Posterior vena cava (tissue), 2 donors: Measurements from ENCODE around the gene ANKRD35. TPM values are rescaled to one million over a fixed set of nuclear protein-coding genes. Genes with fewer than 3 reads are reported as not detected.
"Not testable (repeated sequence)": the region's sequence is repeated elsewhere in the genome, so short reads cannot be mapped to it uniquely, and the experiment has no call there.

Source experiments
- DNase-seq: peaks from one replicate; pipeline ENCODE4 v3.0.0-alpha.2; 2020; ENCODE audit warnings: low spot score
- intact Hi-C, 2 donors: fragments of 100-400 bp; cut with DNase I; formaldehyde crosslinking; loops; one replicate each; pipeline versions ENCODE4 v1.14.1 to v1.14.2; 2022 to 2023
- long read RNA-seq, 2 donors: library from polyadenylated mRNA; unstranded; transcript quantifications; one replicate each; pipeline ENCODE4 v2.0.0, GENCODE V29; 2020 to 2021
- total RNA-seq, 2 donors: library from RNA; stranded (reverse); fragmentation: NEBNext Ultra II Directional; extraction: Animal tissue kit (Norgen Biotek cat#: 25700); gene quantifications; one replicate each; pipeline ENCODE4 v1.2.1, GENCODE V29; 2021
- donor health status: DM: yes; HTN: yes; CAD: no.
- donor health status: DM: yes; HTN: yes; CAD: no.

The ANKRD35 gene, protein sequence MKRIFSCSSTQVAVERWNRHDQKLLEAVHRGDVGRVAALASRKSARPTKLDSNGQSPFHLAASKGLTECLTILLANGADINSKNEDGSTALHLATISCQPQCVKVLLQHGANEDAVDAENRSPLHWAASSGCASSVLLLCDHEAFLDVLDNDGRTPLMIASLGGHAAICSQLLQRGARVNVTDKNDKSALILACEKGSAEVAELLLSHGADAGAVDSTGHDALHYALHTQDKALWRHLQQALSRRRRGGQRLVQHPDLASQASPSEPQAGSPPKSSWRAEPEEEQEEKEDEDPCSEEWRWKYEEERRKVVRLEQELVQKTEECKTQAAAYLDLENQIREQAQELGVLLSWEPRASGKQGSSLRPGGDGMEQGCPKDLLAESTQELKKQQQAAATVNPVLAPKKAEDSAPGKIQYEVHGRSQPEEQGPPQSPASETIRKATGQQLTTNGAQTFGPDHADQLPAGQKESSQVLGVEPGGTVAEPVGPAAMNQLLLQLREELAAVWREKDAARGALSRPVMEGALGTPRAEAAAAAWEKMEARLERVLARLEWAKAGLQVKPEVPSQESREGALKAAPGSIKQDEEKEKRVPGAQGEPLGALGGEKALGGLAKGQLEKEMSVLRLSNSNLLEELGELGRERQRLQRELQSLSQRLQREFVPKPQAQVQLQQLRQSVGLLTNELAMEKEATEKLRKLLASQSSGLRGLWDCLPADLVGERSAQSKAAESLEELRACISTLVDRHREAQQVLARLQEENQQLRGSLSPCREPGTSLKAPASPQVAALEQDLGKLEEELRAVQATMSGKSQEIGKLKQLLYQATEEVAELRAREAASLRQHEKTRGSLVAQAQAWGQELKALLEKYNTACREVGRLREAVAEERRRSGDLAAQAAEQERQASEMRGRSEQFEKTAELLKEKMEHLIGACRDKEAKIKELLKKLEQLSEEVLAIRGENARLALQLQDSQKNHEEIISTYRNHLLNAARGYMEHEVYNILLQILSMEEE
- total RNA-seq, result 1 to 10 TPM; 5.0 to 7.0 TPM
- long read RNA-seq, donor 1, partial matches to known transcripts, result 21 of 21 reads
- long read RNA-seq, donor 1, other reads (novel, unspliced or antisense), result 0 of 21 reads
- long read RNA-seq, donor 2, partial matches to known transcripts, result 84 of 84 reads
- long read RNA-seq, donor 2, other reads (novel, unspliced or antisense), result 0 of 84 reads

DNA sequence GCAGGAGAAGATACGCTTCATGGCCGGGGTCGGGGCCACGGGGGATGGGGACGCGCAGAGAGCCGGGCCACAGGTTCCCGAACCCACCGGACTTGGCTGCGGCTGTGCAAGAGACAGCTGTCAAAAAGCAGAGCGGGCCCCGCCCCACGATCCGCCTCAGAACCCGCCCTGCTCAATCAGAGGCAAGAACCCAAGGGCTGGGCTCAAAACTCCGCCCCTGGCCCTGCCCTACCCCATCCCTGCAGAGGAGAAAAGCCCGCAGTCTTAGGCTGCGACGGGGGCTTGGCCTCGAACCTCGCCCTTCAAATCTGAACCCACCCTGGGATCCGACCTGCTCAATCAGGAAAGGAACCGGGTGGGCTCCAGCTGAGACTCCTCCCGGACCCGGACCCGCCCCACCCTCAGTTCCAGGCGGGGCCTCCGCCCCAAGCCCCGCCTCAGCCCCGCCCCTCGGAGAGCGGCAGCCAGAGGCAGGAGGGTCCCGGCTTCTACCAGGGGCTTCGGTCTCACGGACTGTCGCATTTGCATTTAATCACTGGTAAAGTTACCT lies at the start of gene ANKRD35:
Gene ANKRD35 (minus strand): TSS at position 129 of the 550 bp plus-strand sequence. CDS start 108 bp downstream, at position 21.
- intact Hi-C loops, result loop anchor here in 1 of 2 donors (10.0 kb wide), 1 partner anchor 129 kb away; no protein-coding TSS in a partner anchor
- DNase-seq, result peak; percentile 95

- DNase-seq, intact Hi-C loops: not testable (repeated sequence)
These were observed 46.9 kb upstream of the ANKRD35 start for GRCh38 chr1:145932522-145933009.

DNA sequence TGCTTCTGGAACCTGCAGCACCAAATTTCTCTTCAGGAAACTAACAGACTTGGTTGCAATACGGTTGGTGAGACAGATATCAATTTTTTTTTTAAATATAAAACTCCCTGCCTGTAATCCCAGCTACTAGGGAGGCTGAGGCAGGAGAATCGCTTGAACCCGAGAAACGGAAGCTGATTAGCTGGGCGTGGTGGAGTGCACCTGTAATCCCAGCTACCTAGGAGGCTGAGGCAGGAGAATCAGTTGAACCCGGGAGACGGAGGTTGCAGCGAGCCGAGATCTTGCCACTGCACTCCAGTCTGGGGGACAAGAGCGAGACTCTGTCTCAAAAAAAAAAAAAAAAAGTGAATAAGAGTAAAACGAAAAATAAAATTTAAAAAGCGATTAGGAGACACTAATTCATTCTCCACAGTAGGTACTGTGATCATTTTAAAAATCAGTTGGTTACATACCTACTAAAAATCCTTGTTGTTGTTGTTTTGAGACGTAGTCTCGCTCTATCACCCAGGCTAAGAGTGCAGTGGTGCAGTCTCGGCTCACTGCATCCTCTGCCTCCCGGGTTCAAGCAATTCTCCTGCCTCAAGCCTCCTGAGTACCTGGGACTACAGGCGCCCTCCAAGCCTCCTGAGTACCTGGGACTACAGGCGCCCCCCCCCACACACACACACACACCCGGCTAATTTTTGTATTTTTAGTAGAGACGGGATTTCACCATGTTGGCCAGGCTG lies 42.4 kb upstream of the ANKRD35 start:
- no peak for DNase-seq
- intact Hi-C loops, result no loop called here

DNA sequence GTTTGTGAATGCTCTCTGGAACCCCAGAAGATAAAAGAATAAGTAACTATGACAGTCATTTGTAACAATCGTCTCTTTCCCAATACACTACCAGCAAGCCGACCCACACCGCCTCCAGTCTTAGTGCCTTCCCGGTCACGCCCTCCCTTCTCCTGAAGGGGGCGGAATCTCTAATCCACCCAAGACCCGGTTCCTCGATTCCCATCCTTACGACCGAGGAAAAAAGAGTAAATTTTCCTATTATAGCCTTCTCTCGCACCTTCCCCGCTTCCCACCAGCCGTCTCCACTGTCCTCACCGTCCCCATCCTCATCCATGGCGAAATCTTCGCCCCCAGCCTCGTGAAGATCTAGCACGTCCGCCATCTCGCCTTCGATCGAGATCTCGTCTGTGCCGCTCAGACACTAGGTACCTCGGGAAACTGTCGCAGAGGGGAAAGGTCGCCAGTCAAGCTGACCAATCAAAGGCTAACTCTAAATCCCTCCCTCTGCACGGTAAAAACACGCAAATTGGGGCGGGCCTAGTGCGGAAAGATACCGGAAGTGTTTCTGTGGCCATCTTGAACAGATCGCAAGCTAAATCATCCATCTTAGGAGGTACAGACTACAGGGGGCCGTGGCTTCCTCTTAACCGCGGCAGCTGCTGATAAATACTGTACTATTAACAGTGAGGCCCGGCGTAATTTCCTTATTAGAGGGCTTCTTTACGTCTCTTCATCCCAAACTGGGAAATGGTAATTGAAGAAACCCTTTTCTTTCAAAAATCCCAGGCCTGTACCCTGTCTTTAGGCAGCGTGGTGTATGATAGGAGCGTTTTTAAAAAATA lies 41.6 kb upstream of the ANKRD35 start, which contains the start of gene RBM8A:
Gene RBM8A (minus strand): TSS at position 422 of the 824 bp plus-strand sequence. CDS start 58 bp downstream, at position 364.
- peak; percentile 97 for DNase-seq
- intact Hi-C loops, result no loop called here

GRCh38 chr1:145926686-145927062 lies 41.0 kb upstream of the ANKRD35 start:
- no peak for DNase-seq
- intact Hi-C loops, result no loop called here

GRCh38 chr1:145922266-145922665 lies 36.6 kb upstream of the ANKRD35 start:
- intact Hi-C loops, result no loop called here
- no peak for DNase-seq

DNA sequence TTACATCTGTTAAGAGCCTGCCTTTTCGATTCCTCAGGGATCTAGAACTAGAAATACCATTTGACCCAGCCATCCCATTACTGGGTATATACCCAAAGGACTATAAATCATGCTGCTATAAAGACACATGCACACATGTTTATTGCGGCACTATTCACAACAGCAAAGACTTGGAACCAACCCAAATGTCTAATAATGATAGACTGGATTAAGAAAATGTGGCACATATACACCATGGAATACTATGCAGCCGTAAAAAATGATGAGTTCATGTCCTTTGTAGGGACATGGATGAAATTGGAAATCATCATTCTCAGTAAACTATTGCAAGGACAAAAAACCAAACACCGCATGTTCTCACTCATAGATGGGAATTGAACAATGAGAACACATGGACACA lies 34.6 kb upstream of the ANKRD35 start:
- DNase-seq, intact Hi-C loops: not testable (repeated sequence)

DNA sequence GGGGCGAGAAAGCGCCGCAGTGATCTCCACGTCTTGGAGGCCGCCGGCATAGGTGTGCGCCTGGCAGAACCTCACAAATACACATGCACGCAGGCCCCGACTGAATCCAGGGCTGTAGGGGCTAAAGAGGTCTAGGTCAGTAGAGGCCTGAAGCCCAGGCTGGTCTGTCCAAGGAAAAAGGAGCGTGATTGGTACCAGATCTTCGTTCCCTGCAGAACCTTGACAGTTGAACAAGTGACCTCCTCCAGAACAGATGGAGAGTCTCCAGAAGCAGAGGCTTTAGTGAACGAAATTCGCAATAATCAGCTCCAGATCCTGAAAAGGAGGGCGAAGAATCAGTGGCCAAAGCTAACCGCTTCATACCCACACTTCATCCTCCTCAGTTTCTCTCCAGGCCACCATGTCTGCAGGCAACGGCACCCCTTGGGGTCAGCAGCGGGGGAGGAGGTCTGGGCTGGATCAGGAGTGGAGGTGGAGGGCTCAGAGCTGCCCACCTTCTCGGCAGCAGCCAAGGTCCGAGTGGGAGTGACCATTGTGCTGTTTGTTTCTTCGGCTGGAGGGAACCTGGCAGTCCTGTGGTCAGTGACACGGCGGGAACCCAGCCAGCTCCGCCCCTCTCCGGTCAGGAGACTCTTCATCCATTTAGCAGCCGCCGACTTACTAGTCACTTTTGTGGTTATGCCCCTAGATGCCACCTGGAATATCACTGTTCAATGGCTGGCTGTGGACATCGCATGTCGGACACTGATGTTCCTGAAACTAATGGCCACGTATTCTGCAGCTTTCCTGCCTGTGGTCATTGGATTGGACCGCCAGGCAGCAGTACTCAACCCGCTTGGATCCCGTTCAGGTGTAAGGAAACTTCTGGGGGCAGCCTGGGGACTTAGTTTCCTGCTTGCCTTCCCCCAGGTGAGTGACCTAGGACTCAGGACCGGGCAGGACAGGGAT lies 33.6 kb upstream of the ANKRD35 start:
- peak; percentile 86 for DNase-seq
- intact Hi-C loops, result loop anchor here in 1 of 2 donors (5.0 to 10.0 kb wide), 2 partner anchors 43 to 64 kb away; partner anchors contain the start of genes ANKRD34A, PIAS3 and POLR3GL

GRCh38 chr1:145918144-145918991 lies 32.7 kb upstream of the ANKRD35 start, which contains the start of gene PEX11B:
PEX11B (minus strand) TSS chr1:145918717; CDS start chr1:145918688, 29 bp downstream.
- DNase-seq, result peak; percentile 96

DNA sequence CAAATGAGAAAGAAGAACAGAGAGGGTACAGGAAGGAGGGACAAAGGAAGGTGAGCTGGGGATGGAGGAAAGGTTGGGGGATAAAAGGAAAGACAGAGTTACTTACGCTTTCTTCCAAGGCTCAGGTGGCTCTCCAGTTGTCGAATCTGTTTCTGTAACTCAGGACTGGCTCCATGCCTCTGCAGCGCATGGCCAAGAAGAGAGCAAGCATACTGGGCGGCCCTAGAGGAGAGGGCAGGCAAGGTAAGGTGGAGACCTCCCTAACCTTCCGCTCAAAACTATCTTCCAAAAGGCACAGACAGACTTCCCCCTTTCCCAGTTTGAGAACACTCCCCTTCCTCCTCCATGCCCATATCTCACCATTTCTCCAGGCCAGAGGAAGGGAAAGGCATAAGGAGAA lies 31.9 kb upstream of the ANKRD35 start:
- intact Hi-C loops, result loop anchor here in 1 of 2 donors (5.0 to 10.0 kb wide), 2 partner anchors 45 to 63 kb away; partner anchors contain the start of genes ANKRD34A, PIAS3 and POLR3GL
- no peak for DNase-seq

More at GRCh38 chr1:145918144-145918991, 32.7 kb upstream of the ANKRD35 start, which contains the start of gene PEX11B:
- intact Hi-C loops, result loop anchor here in 1 of 2 donors (5.0 to 10.0 kb wide), 2 partner anchors 44 to 64 kb away; partner anchors contain the start of genes ANKRD34A, PIAS3 and POLR3GL

GRCh38 chr1:145916745-145917144 lies 31.1 kb upstream of the ANKRD35 start:
- intact Hi-C loops, result loop anchor here in 1 of 2 donors (5.0 to 10.0 kb wide), 2 partner anchors 46 to 62 kb away; partner anchors contain the start of genes ANKRD34A, PIAS3 and POLR3GL
- DNase-seq, result no peak

GRCh38 chr1:145912128-145912641 lies 26.5 kb upstream of the ANKRD35 start:
- no peak for DNase-seq

DNA sequence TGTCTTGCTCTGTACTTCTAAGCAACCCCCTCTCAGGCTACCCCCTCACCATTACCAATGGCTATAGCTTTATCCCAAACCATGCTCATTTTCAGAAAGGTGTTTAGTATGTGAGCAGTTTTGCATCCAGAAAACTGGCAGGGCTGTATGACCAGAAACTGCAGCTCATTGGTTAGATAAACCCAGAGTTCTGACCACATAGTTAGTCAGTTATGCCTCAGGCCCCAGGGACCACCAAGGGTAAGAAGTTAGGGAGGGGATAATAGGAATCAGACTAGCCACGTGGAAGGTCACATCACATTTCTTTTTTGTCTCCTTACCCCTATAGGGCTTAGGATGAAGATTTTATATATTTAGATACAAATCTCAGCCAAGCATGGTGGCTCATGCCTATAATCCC lies 23.0 kb upstream of the ANKRD35 start:
- DNase-seq, result no peak
- intact Hi-C loops, result no loop called here

More at GRCh38 chr1:145912128-145912641, 26.5 kb upstream of the ANKRD35 start:
- intact Hi-C loops, result loop anchor here in 1 of 2 donors (10.0 kb wide), 1 partner anchor 57 kb away; the partner anchor contains the start of gene PIAS3
